NCI-H128 (cell line): ENCODE measurements around the gene COPB1.
"Not testable (repeated sequence)": the region's sequence is repeated elsewhere in the genome, so short reads cannot be mapped to it uniquely, and the experiment has no call there.

ENCODE experiments used
- DNase-seq: peaks from one replicate; lab custom pipeline; 2025; ENCODE audit not compliant: unreplicated experiment; lab: John Stamatoyannopoulos, UW

Gene COPB1, protein sequence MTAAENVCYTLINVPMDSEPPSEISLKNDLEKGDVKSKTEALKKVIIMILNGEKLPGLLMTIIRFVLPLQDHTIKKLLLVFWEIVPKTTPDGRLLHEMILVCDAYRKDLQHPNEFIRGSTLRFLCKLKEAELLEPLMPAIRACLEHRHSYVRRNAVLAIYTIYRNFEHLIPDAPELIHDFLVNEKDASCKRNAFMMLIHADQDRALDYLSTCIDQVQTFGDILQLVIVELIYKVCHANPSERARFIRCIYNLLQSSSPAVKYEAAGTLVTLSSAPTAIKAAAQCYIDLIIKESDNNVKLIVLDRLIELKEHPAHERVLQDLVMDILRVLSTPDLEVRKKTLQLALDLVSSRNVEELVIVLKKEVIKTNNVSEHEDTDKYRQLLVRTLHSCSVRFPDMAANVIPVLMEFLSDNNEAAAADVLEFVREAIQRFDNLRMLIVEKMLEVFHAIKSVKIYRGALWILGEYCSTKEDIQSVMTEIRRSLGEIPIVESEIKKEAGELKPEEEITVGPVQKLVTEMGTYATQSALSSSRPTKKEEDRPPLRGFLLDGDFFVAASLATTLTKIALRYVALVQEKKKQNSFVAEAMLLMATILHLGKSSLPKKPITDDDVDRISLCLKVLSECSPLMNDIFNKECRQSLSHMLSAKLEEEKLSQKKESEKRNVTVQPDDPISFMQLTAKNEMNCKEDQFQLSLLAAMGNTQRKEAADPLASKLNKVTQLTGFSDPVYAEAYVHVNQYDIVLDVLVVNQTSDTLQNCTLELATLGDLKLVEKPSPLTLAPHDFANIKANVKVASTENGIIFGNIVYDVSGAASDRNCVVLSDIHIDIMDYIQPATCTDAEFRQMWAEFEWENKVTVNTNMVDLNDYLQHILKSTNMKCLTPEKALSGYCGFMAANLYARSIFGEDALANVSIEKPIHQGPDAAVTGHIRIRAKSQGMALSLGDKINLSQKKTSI

DNA sequence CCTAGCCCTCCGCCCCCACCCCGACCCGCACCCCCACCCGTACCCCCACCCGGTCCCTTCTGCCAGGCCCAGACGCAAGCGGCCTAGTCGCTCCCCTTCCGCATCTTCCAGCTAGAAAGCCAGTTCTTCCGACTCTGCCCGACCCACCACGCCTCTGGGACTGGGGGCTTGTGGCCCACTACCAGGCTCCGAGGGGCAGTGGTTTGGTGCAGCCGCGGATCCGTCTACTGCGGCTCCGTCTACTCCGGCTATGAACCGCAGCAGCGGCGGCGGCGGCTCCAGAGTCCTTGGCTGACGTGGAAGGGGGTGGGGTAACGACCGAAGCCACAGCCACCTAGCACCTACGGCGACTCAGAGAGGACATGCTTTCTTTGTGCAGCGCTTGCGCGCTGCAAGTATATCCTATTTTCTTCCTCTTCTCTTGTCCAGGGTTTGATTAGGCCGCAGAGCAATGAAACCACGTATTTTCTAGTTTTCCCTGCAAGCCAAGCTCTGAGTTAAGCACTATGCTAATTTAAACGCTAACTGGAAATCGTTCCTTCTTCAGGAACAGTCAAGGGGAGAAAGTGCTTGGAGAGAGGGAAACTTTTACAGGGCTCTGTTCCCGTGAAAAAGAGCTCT is at the start of gene COPB1:
Gene COPB1, minus strand, starts transcription at position 252 of the 621 bp plus-strand sequence. CDS start 883 bp downstream, outside the sequence.
- peak; percentile 54 for DNase-seq

DNA sequence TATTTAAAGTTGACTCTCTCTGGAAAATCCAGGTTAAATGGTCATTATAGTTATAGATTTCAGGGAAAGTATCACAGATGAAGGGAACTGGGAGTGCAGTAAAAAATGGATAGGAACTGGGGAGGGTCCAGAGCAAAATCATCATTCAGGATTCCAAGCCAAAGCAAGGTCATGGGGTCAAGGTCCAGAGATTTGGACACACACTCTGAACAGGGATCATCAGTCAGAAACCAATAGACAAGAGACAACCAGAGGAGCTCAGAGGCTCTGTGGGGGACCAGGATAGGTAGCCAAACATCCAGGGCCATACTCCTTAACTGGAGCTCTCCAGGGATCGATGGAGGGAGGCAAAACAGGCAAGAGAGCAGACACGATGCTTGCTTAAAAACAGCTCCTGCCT is 47.8 kb upstream of the COPB1 start:
- DNase-seq = no peak

DNA sequence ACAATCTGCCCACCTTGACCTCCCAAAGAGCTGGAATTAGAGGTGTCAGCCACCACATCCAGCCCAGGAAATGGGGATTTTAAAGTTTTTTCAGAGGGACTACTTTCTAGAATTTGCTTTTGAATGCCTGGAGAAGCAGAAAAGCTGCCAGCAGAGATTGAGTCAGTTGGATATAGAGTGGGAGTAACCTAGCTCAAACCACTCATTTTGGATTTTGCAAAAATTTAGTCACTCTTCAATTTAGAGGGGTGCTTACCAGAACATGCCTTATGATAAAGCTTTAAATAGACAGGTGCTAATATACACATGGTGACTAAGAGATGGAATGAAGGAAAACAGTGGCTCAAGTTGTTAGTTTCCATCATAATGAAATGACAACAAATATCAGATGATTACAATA is 47.1 kb upstream of the COPB1 start:
- no peak for DNase-seq

DNA sequence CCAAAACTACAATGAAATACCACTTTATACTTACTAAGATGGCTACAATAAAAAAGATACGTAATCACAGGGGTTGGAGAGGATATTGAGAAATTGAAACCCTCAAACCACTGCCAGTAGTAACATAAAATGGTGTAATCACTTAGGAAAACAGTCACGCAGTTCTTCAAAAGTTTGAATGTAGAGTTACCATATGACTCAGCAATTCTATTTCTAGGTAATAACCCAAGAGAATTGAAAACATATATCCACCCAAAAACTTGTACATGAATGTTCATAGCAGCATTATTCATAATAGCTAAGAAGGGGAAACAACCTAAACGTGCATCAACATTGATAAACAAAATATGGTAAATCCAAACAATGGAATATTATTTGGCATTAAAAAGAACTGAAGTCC is 45.0 kb upstream of the COPB1 start:
- no peak for DNase-seq

DNA sequence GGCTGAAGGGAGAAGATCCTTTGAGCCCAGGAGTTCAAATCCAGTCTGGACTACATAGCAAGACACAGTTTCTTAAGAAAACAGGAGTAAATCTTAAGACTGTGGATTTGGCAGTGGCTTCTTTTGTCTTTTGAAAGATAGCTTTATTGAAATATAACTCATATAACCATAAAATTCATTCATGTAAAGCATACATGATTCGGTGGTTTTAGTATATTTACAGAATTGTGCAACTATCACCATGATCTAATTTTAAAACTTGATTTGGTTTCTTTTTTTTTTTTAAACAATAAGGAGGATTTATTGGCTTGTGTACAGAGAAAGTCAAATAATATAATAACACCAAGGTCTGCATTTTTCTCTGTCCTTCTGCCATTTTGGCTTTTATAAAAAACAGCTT is 43.6 kb upstream of the COPB1 start:
- no peak for DNase-seq

DNA sequence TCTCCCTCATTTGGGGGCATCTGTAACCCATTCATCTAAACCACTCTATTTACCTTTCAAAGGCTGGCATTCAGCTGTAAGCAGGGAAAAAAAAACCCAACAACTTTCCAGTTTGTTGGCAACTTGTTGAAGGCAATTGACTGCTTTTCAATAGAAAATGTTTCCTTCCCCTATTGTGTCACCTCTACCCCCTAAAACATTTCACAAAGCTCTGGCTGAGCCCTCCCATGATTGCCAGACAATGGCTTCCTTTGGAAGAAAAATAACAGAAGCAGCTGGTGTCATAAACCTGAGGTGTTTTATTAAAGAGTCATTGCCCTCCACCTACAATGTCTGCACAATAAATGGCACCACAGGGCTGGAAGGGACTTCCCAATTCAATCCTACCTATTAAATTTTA is 42.7 kb upstream of the COPB1 start:
- DNase-seq = peak; percentile 28

DNA sequence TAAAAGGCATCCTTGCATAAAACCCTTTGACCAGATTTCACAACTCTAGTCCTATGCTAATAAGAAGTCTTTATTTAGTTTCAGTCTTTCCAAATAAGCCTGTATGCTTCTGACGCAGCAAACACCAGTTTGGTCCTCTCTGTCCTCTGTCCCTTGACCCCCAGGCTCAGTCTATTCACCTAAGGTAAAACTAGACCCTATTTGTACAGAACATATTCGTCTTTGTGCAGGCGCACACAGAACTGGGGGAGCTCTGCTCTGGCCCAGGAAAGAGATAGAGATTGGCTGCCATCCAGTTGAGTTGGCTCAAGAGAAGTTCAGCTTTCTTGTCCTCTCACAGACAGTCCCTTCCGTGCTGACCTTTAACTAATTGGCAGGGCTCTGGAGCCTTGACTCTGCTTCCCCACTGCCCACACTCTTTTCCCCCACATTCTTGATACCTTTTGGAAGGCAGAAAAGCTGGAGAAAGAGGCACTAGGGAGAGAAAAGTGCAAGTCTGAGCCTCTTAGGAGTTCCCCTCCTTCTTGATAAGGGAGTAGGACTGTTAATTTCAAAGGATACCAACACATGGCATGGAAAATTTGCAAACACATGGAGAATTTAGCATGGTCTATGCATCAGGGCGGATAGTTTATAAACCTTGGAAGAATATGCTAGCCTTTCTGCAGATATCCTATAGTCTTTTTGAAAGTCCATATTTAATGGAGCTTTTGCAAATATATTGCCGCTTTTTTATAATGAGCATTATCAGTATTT is 41.8 kb upstream of the COPB1 start:
- DNase-seq = no peak

DNA sequence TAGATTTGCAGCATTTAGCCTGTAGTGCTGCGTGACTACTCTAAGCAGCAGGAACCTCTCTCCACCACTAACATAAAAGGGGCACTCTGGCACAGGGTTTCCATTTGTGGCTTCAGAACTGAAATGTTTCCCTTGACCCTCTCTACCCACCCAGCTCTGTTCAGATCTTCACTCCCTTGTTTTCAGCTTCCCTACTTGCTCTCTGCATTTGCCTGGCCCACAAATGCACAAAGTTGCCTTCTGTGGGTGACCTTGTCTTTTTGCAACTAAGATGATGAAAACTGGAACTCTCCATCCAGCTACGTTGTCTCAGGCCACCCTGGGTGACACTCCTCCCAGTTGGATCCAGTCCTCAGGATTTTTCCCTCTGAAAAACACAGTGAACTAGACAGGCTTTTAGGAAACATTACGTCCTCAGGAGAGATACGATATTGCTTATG is 40.4 kb upstream of the COPB1 start:
- no peak for DNase-seq

DNA sequence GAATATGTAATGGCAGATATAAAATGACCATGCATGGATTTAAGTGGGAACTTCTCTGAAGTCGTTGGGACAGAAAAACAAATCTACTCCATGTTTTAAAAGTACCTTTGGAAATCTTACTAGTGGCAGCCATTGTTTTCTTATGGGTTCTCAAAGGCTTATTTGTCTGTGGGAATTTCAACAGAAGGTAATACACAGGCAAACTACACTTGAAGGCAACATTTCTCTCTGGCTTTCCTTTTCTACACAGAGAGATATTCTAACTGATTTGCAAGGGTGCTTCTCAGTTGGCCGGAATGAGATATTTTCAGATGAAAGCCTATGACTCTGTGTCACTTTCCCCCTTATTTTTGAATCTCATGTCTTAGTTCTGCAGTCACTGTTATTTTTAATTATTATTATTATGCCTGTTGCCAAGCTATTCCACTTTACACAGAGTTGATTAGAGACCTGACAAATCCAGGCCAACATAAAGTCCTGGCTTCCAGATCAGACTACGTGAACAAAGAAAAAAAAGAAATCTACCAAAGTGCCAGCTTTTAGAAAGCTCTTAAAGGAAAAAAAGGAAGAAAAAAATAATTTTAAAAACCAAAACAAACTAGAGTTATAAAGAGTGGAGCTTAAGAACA is 39.4 kb upstream of the COPB1 start:
- no peak for DNase-seq

DNA sequence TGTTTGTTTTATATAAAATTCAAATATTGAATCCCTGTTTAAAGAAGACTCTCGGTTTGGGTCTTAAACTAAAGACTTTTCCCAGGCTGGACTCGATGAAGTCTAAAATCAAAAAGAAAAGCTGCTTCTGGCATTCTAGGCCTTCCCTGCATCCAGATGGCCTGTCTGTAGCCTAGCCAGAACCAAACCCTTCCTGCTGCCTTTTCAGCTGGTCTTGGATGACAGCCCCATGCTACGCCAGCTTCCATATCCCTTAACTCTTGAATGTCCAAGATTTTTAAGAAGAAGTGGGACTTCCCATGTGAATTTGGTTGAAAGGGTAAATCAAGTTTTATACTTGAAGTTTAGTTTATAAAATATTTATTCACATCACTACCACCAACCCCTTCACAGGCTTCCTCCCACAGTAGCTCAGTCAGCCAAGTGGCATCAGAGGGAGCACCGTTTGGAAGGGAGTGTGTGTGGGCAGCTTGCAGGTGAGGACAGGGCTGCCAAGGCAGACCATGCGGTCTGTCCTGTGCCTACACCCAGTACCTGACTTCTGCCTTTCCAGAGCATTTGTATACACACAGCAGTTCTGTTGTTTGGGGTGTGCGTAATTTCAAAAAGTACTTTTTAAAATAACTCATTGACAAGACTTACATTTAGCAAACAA is 38.8 kb upstream of the COPB1 start:
- DNase-seq = no peak

DNA sequence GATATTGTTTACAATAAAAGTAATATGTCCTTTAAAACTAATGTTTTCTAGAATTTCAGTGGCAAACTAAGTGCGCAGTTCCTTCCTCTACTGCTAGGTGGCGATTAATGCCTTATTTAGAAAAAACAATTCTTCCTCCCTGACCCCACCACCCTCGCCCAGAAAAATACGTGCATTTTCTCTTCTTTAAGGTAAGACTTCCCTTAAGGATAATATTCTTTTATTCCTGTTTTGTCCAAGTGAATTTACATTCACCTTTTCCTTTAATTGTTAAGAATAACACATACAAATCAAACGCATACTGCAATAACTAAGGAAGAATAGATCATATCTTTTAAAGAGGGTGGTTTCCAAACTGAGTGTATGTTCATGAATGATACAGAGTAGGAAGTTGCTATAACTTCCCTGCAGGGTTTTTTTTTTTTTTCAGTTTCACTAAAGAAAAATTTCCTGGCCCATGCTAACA is 37.6 kb upstream of the COPB1 start:
- no peak for DNase-seq

DNA sequence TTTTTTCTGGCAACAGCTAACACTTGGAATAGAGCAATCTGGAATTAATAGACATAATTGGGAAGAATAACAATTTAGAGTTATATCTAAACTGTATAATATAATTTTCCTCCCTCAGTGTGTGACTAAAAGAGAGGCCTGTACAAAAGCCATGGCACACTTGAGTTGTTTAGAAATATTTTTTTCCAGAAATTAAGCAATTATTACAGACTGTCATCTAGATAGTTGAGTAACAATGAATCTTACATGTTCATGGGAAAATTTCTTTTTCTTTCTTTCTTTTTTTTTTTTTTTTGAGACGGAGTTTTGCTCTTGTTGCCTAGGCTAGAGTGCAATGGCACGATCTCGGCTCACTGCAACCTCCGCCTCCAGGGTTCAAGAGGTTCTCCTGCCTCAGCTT is 35.6 kb upstream of the COPB1 start:
- not testable (repeated sequence) for DNase-seq

DNA sequence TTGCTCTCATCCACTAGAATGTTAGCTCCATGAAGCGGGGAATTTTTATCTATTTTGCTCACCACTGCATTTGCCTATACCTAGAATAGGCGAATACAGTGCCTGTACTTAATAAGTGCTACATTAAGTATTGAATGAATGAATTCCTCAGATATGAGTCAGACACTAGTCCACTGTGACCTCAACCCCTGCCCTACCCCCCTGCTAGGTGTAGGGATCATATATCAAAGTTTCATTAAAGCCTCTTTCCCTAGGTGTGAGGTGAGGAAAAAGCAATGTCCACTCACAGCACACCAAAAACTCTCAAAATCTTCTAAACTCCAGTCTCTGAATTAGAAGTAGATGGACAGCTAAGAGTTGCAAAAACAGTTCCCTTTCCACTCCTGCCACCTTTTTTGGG is 30.3 kb upstream of the COPB1 start:
- DNase-seq = no peak

DNA sequence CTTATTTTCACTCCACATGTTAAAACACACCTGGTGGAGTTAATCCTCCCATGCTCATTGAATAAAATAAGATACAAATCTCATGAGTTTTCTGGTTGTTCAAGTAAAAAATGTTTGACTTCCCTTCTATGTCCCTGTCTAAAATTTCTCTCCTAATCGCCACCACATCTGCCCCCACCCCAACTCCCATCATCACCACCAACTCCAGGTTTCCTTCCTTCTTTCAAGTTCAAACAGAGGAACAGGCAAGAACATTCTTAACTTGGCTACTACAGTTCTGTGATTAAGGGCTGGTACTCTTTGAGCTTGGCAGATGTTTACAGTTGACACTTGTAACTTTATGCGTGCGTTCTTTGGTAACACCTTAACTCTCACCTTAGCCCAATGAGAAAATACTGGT is 29.7 kb upstream of the COPB1 start:
- DNase-seq = no peak

DNA sequence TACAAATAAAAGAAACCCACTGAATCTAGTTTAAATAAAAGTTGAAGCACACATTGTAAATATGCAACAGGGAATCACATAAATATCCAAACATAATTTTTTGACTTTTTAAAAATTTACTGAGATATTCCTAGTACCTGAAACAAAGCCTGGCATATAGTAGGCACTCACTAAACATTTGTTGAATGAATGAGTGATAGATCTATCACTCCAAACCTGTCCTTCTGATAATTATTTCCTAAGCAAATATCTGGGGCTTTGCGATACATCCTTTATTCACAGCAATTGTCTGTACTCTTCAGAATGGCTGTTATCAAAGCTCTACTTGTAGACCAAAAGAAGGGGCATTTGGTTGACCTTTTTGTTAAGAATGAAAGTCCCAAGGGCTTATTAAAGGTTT is 23.2 kb upstream of the COPB1 start:
- DNase-seq = no peak

DNA sequence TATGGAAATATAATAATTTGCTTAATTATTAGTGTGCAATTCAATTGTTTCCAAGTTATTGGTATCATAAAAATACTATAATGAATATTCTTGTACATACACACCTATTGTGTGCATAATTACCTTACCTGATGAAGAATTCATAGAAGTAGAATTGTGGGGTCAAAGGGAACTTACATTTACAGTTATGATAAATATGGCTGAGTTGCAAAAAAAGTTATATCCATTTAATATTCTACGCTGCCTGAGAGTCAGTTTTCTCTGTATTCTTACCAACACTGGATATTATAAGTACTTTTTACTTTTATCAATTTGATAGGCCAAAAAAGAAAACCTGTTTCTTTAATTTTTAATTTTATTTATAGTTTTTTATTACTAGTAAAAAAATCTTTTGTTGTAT is 22.6 kb upstream of the COPB1 start:
- no peak for DNase-seq

DNA sequence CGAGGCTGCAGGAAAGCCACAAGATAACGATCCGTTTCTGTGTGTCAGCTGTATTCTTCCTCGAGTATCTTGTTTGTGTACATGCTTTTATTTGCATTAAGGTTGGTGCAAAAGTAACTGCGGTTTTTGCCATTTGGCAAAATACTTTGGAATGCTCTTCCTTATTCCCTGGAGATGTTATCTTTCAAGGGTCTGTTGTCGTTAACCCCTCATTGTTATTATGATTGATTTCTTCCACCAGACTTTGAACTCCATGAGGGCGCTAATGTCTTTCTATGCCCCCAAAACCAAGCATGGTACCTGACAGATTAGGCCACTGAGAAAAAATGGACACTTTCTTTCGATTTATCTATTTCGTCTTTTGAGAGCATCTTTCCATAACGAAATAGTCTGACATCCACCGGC is 21.1 kb upstream of the COPB1 start:
- no peak for DNase-seq

DNA sequence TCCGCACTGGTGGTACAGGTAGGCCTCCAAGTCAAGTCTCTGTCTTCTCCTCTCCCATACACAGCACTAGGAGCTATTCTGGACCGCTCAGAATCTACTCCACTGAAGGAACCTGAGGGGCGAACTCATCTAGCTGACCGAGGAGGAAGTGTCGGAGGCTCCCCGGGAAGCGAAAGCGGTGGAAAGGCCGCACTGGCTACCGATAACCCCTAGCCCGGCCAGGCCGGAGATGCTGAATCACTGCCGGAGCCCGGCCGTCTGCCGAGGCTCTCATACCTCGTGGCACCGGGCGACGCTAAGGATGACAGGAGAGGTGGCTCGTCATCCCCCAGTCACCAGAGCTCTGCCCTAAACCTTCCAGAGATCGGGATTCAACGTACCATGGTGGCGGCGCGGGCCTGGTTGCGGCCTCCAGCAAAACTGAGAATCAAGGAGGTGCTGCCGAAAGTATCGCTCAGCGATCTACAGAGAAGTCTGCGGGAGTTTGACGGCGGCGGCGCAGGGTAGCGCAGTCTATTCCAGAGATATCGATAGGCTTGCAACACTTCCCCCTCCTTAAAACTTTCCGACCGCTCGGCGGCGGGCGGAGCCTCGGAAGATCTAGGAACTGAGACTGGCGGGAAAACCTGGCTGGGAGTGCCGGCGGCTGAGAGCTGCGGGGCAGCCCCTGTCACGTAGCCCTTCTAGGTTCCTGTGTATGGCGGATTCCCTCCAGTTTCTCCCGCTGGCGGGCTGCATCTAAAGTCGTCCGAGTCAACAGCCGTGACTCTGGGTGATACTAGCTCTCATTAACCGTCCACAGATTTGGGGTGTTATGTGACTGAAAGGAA is 20.5 kb upstream of the COPB1 start, which contains the start of gene PSMA1:
Gene PSMA1, minus strand, starts transcription at position 470 of the 830 bp plus-strand sequence. Its CDS starts 87 bp downstream, at position 383.
- DNase-seq = peak; percentile 94

DNA sequence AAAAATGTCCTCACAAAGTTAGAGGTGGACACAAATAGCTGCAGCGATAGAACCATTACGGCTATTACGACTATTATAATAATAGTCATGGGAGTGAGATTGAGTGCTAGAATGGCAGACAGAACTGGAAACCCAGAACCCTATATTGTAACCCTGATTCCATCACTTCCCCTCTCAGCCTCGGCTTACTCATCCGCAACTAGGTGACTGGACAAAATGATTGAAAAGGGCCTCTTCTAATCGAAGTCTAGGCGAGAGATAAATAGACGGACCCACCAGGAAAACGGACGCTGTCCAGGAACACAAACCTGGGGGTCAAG is 19.9 kb upstream of the COPB1 start:
- no peak for DNase-seq
